Nephron (organoid): ENCODE measurements around the gene SAMD4B.

Source experiments
- H3K27ac Mint-ChIP-seq, 3 experiments: 2 replicates each; pipeline ENCODE4 v1.8.0; 2020; ENCODE audit warnings: mixed read lengths in 3 of 3, mild to moderate bottlenecking in 2 of 3, moderate library complexity in 1 of 3
- H3K27me3 Mint-ChIP-seq: 2 replicates; pipeline ENCODE4 v1.8.0; 2021; ENCODE audit warnings: low read depth, mild to moderate bottlenecking, moderate library complexity, mixed read lengths
- H3K36me3 Mint-ChIP-seq: 2 replicates; pipeline ENCODE4 v1.8.0; 2020; ENCODE audit warnings: low read depth, mixed read lengths
- H3K4me1 Mint-ChIP-seq: 2 replicates; pipeline ENCODE4 v1.8.0; 2020; ENCODE audit warnings: mixed read lengths
- H3K4me3 Mint-ChIP-seq, 3 experiments: 2 replicates each; pipeline ENCODE4 v1.8.0; 2020; ENCODE audit warnings: mild to moderate bottlenecking in 3 of 3, mixed read lengths in 3 of 3, moderate library complexity in 2 of 3
- H3K9me3 Mint-ChIP-seq: 2 replicates; pipeline ENCODE4 v1.8.0; 2020; ENCODE audit warnings: mixed read lengths
- CTCF ChIP-seq, 3 experiments: fragments of 200-600 bp; sonication (generic); IDR thresholded peaks; one replicate each; pipeline ENCODE4 v1.5.0; 2021; ENCODE audit warnings: antibody characterized with exemption in 3 of 3; ENCODE audit not compliant: unreplicated experiment in 3 of 3

The SAMD4B gene

GRCh38 chr19:39318071-39318470, 24.1 kb upstream of the SAMD4B start:
- H3K9me3 Mint-ChIP-seq: no peaks in the 10 kb centered on the region
- H3K27me3 Mint-ChIP-seq: peaks cover 27% of the 10 kb centered on the region
- H3K36me3 Mint-ChIP-seq: peaks cover 7% of the 10 kb centered on the region
- H3K27ac Mint-ChIP-seq: no peak overlapping the region
- no peak for TF ChIP-seq CTCF (IDR thresholded peaks at IDR 0.05; ENCODE audit: unreplicated experiment in 3 of 3)
- peaks cover 9% of the 10 kb centered on the region for H3K4me1 Mint-ChIP-seq
- H3K4me3 Mint-ChIP-seq: peak overlapping the region in 1 of 3 experiments; percentile 17

- no peak for TF ChIP-seq CTCF (IDR thresholded peaks at IDR 0.05; ENCODE audit: unreplicated experiment in 3 of 3)
- Mint-ChIP-seq H3K27me3 (peaks cover 27% of the 10 kb centered on the region), H3K9me3 (no peaks in the 10 kb centered on the region), H3K4me1 (peaks cover 9% of the 10 kb centered on the region), H3K4me3 (peak overlapping the region; percentile 75 to 88 (median 86)), H3K27ac (no peak overlapping the region), H3K36me3 (peaks cover 4% of the 10 kb centered on the region)
Observed at GRCh38 chr19:39318690-39319089, 23.5 kb upstream of the SAMD4B start.

GRCh38 chr19:39319098-39319891, 22.9 kb upstream of the SAMD4B start:
- no peak for TF ChIP-seq CTCF (IDR thresholded peaks at IDR 0.05; ENCODE audit: unreplicated experiment in 3 of 3)
- Mint-ChIP-seq H3K36me3 (peaks cover 3% of the 10 kb centered on the region), H3K4me1 (peaks cover 9% of the 10 kb centered on the region)

GRCh38 chr19:39319892-39320248, 22.4 kb upstream of the SAMD4B start:
- peaks cover 3% of the 10 kb centered on the region for H3K36me3 Mint-ChIP-seq
- H3K27ac Mint-ChIP-seq: no peak overlapping the region
- H3K27me3 Mint-ChIP-seq: peaks cover 31% of the 10 kb centered on the region
- H3K4me1 Mint-ChIP-seq: peaks cover 9% of the 10 kb centered on the region
- peak overlapping the region; percentile 75 to 88 (median 86) for H3K4me3 Mint-ChIP-seq
- H3K9me3 Mint-ChIP-seq: no peaks in the 10 kb centered on the region
- TF ChIP-seq CTCF (IDR thresholded peaks at IDR 0.05; ENCODE audit: unreplicated experiment in 3 of 3): no peak

More at GRCh38 chr19:39319098-39319891, 22.9 kb upstream of the SAMD4B start:
- Mint-ChIP-seq H3K27me3 (peaks cover 31% of the 10 kb centered on the region), H3K27ac (no peak overlapping the region), H3K9me3 (no peaks in the 10 kb centered on the region), H3K4me3 (peak overlapping the region; percentile 75 to 88 (median 86))

- TF ChIP-seq CTCF (IDR thresholded peaks at IDR 0.05; ENCODE audit: unreplicated experiment in 3 of 3): no peak
- Mint-ChIP-seq H3K27ac (no peak overlapping the region), H3K36me3 (no peaks in the 10 kb centered on the region), H3K9me3 (no peaks in the 10 kb centered on the region), H3K4me1 (peaks cover 9% of the 10 kb centered on the region), H3K4me3 (peak overlapping the region; percentile 80 to 82 (median 80)), H3K27me3 (peaks cover 31% of the 10 kb centered on the region)
Observed at GRCh38 chr19:39321117-39321831, 20.9 kb upstream of the SAMD4B start.
